Posterior cingulate gyrus (tissue), 11 donors: ENCODE results near the gene POFUT2.

Experiments
- DNase-seq, 10 donors: peaks; one replicate each; pipeline versions ENCODE4 v3.0.0 to v3.0.0-alpha.2; 2020 to 2021; ENCODE audit warnings: mixed read lengths in 3 of 10
- intact Hi-C: fragments of 100-400 bp; cut with DNase I; formaldehyde crosslinking; loops from one replicate; pipeline ENCODE4 v1.15.1; 2023

The POFUT2 gene

GRCh38 chr21:45276596-45276995, 11.1 kb downstream of the POFUT2 start:
- DNase-seq, result peak in 4 of 10 donors; percentile 3 to 81 (median 40)
- intact Hi-C loops, result no loop called here

- intact Hi-C loops, result no loop called here
- DNase-seq, result peak in 3 of 10 donors; percentile 11 to 61 (median 56)
These were observed 17.3 kb downstream of the POFUT2 start for GRCh38 chr21:45270306-45270821.

GRCh38 chr21:45269861-45270260, 17.8 kb downstream of the POFUT2 start:
- intact Hi-C loops, result no loop called here
- peak in 3 of 10 donors; percentile 6 to 70 (median 52) for DNase-seq

- intact Hi-C loops, result no loop called here
- DNase-seq, result peak in 1 of 10 donors; percentile 52
These were observed 20.3 kb downstream of the POFUT2 start for GRCh38 chr21:45267390-45267760.

GRCh38 chr21:45266518-45267389, 20.9 kb downstream of the POFUT2 start:
- intact Hi-C loops, result no loop called here
- DNase-seq, result peak in 3 of 10 donors; percentile 3 to 75 (median 55)

GRCh38 chr21:45265721-45266517, 21.8 kb downstream of the POFUT2 start:
- peak in 3 of 10 donors; percentile 1 to 74 (median 49) for DNase-seq

GRCh38 chr21:45264912-45265515, 22.7 kb downstream of the POFUT2 start:
- DNase-seq, result peak in 3 of 10 donors; percentile 4 to 84 (median 81)
- intact Hi-C loops, result no loop called here

More at GRCh38 chr21:45265721-45266517, 21.8 kb downstream of the POFUT2 start:
- intact Hi-C loops, result no loop called here

GRCh38 chr21:45264146-45264911, 23.4 kb downstream of the POFUT2 start:
- DNase-seq, result peak in 1 of 10 donors; percentile 67
- intact Hi-C loops, result no loop called here

- intact Hi-C loops, result no loop called here
- no peak for DNase-seq
These were observed 24.2 kb downstream of the POFUT2 start for GRCh38 chr21:45263534-45263933.

GRCh38 chr21:45262616-45263015, 25.1 kb downstream of the POFUT2 start:
- intact Hi-C loops, result no loop called here
- peak in 2 of 10 donors; percentile 55 to 64 for DNase-seq

GRCh38 chr21:45262041-45262581, 25.6 kb downstream of the POFUT2 start:
- intact Hi-C loops, result no loop called here

GRCh38 chr21:45261093-45261492, 26.6 kb downstream of the POFUT2 start:
- intact Hi-C loops, result no loop called here
- DNase-seq, result no peak

More at GRCh38 chr21:45262041-45262581, 25.6 kb downstream of the POFUT2 start:
- no peak for DNase-seq

GRCh38 chr21:45260191-45260825, 27.4 kb downstream of the POFUT2 start:
- DNase-seq, result no peak
- intact Hi-C loops, result no loop called here

GRCh38 chr21:45259206-45259840, 28.4 kb downstream of the POFUT2 start:
- DNase-seq, result no peak
- intact Hi-C loops, result no loop called here

GRCh38 chr21:45258466-45258865, 29.2 kb downstream of the POFUT2 start:
- intact Hi-C loops, result no loop called here
- peak in 3 of 10 donors; percentile 51 to 66 (median 55) for DNase-seq

- DNase-seq, result peak in 3 of 10 donors; percentile 68 to 77 (median 70)
These were observed 29.9 kb downstream of the POFUT2 start for GRCh38 chr21:45257673-45258341.

GRCh38 chr21:45256912-45257672, 30.6 kb downstream of the POFUT2 start:
- peak in 2 of 10 donors; percentile 59 to 75 for DNase-seq
- intact Hi-C loops, result no loop called here

More at GRCh38 chr21:45257673-45258341, 29.9 kb downstream of the POFUT2 start:
- intact Hi-C loops, result no loop called here
